ENCODE results near the gene PTX3.

The PTX3 gene

GRCh38 chr3:157394411-157394810 lies 42.2 kb upstream of the PTX3 start:
- no peak for TF ChIP-seq CTCF (IDR thresholded peaks at IDR 0.05; ENCODE audit: borderline replicate concordance, control extremely low read depth, extremely low read depth, insufficient read depth, missing control alignments)
- DNase-seq (ENCODE audit: low spot score), result no peak
- in situ Hi-C loops (cut with MboI; ENCODE audit: low sequenced_read_pairs, unreplicated experiment), result no loop called here

- in situ Hi-C loops (cut with MboI; ENCODE audit: low sequenced_read_pairs, unreplicated experiment), result no loop called here
- no peak for TF ChIP-seq CTCF (IDR thresholded peaks at IDR 0.05; ENCODE audit: borderline replicate concordance, control extremely low read depth, extremely low read depth, insufficient read depth, missing control alignments)
- DNase-seq (ENCODE audit: low spot score), result no peak
These were observed 38.1 kb upstream of the PTX3 start for GRCh38 chr3:157398598-157398997.

GRCh38 chr3:157404381-157404780 lies 32.3 kb upstream of the PTX3 start:
- in situ Hi-C loops (cut with MboI; ENCODE audit: low sequenced_read_pairs, unreplicated experiment), result no loop called here
- DNase-seq (ENCODE audit: low spot score), result no peak
- no peak for TF ChIP-seq CTCF (IDR thresholded peaks at IDR 0.05; ENCODE audit: borderline replicate concordance, control extremely low read depth, extremely low read depth, insufficient read depth, missing control alignments)

GRCh38 chr3:157405457-157405856 lies 31.2 kb upstream of the PTX3 start:
- DNase-seq (ENCODE audit: low spot score), result no peak
- in situ Hi-C loops (cut with MboI; ENCODE audit: low sequenced_read_pairs, unreplicated experiment), result no loop called here
- TF ChIP-seq CTCF (IDR thresholded peaks at IDR 0.05; ENCODE audit: borderline replicate concordance, control extremely low read depth, extremely low read depth, insufficient read depth, missing control alignments), result no peak

GRCh38 chr3:157406394-157406793 lies 30.3 kb upstream of the PTX3 start:
- TF ChIP-seq CTCF (IDR thresholded peaks at IDR 0.05; ENCODE audit: borderline replicate concordance, control extremely low read depth, extremely low read depth, insufficient read depth, missing control alignments), result no peak
- in situ Hi-C loops (cut with MboI; ENCODE audit: low sequenced_read_pairs, unreplicated experiment), result no loop called here
- DNase-seq (ENCODE audit: low spot score), result no peak

GRCh38 chr3:157407769-157408168 lies 28.9 kb upstream of the PTX3 start:
- in situ Hi-C loops (cut with MboI; ENCODE audit: low sequenced_read_pairs, unreplicated experiment), result no loop called here
- no peak for DNase-seq (ENCODE audit: low spot score)
- TF ChIP-seq CTCF (IDR thresholded peaks at IDR 0.05; ENCODE audit: borderline replicate concordance, control extremely low read depth, extremely low read depth, insufficient read depth, missing control alignments), result no peak

Data from GM13976 (cell line).